BLaER1 (cell line): Measurements from ENCODE around the gene HOGA1.
A peak's percentile ranks its signal among the peaks of the same experiment; 100 is the strongest.
"Not testable (repeated sequence)": the region's sequence is repeated elsewhere in the genome, so short reads cannot be mapped to it uniquely, and the experiment has no call there.

Experiments
- H3K27ac ChIP-seq: shearing (Covaris generic); formaldehyde crosslinking; 2 replicates; pipeline ENCODE4 v1.8.1; 2022
- H3K27me3 ChIP-seq: shearing (Covaris generic); formaldehyde crosslinking; 2 replicates; pipeline ENCODE4 v1.8.1; 2022
- H3K36me3 ChIP-seq: shearing (Covaris generic); formaldehyde crosslinking; 2 replicates; pipeline ENCODE4 v1.8.1; 2022
- H3K4me1 ChIP-seq: shearing (Covaris generic); formaldehyde crosslinking; 2 replicates; pipeline ENCODE4 v1.8.1; 2022
- H3K4me2 ChIP-seq: shearing (Covaris generic); formaldehyde crosslinking; 2 replicates; pipeline ENCODE4 v1.8.1; 2022
- H3K4me3 ChIP-seq: shearing (Covaris generic); formaldehyde crosslinking; 2 replicates; pipeline ENCODE4 v1.8.1; 2022
- H3K9ac ChIP-seq: shearing (Covaris generic); formaldehyde crosslinking; 2 replicates; pipeline ENCODE4 v1.8.1; 2022
- H3K9me3 ChIP-seq: shearing (Covaris generic); formaldehyde crosslinking; 2 replicates; pipeline ENCODE4 v1.8.1; 2022
- H4K20me1 ChIP-seq: shearing (Covaris generic); formaldehyde crosslinking; 2 replicates; pipeline ENCODE4 v1.8.1; 2022
- Cebpa-rat ChIP-seq: shearing (Covaris generic); IDR thresholded peaks from 2 replicates; pipeline ENCODE4 v1.8.1; 2022

The HOGA1 gene

GRCh38 chr10:97572214-97572989, 11.8 kb upstream of the HOGA1 start, which contains the start of gene ANKRD2:
Gene ANKRD2 (plus strand): TSS chr10:97572779. CDS start chr10:97572789, 10 bp downstream.
- Histone ChIP-seq H3K27me3 (no peaks in the 10 kb centered on the region), H3K4me3 (no peak within 1 kb of the TSS), H3K36me3 (no peaks in the 10 kb centered on the region), H3K9ac (no peak within 1 kb of the TSS; the same call in 1 of the 2 replicates), H3K4me2 (peak within 1 kb of the TSS; percentile 13; the same call in 1 of the 2 replicates), H3K27ac (0 out of 2 replicates have a peak within 1 kb of the TSS, but pooled peaks have one; percentile 2), H3K4me1 (peaks cover 25% of the 10 kb centered on the region), H4K20me1 (no peaks in the 10 kb centered on the region), H3K9me3 (no peaks in the 10 kb centered on the region)
- no peak for TF ChIP-seq Cebpa-rat

GRCh38 chr10:97573021-97573420, 11.2 kb upstream of the HOGA1 start:
- no peak overlapping the region for H3K27ac ChIP-seq
- H3K4me2 ChIP-seq: peak overlapping the region; percentile 13; the same call in 1 of the 2 replicates
- H3K9ac ChIP-seq: no peak overlapping the region
- H4K20me1 ChIP-seq: no peaks in the 10 kb centered on the region
- H3K4me3 ChIP-seq: no peak overlapping the region
- peaks cover 25% of the 10 kb centered on the region for H3K4me1 ChIP-seq
- no peaks in the 10 kb centered on the region for H3K27me3 ChIP-seq
- H3K9me3 ChIP-seq: no peaks in the 10 kb centered on the region
- no peaks in the 10 kb centered on the region for H3K36me3 ChIP-seq
- no peak for TF ChIP-seq Cebpa-rat

GRCh38 chr10:97573672-97574071, 10.5 kb upstream of the HOGA1 start:
- TF ChIP-seq Cebpa-rat: no peak
- Histone ChIP-seq H3K36me3 (no peaks in the 10 kb centered on the region), H3K4me1 (peaks cover 25% of the 10 kb centered on the region), H3K27me3 (no peaks in the 10 kb centered on the region), H3K4me2 (no peak overlapping the region), H3K9me3 (no peaks in the 10 kb centered on the region), H4K20me1 (no peaks in the 10 kb centered on the region), H3K9ac (no peak overlapping the region), H3K4me3 (no peak overlapping the region), H3K27ac (no peak overlapping the region)

GRCh38 chr10:97574374-97575126, 9.6 kb upstream of the HOGA1 start:
- no peak overlapping the region for H3K9ac ChIP-seq
- no peaks in the 10 kb centered on the region for H4K20me1 ChIP-seq
- TF ChIP-seq Cebpa-rat: no peak
- peaks cover 25% of the 10 kb centered on the region for H3K4me1 ChIP-seq
- H3K4me3 ChIP-seq: no peak overlapping the region
- no peaks in the 10 kb centered on the region for H3K9me3 ChIP-seq
- no peak overlapping the region for H3K4me2 ChIP-seq
- H3K27ac ChIP-seq: no peak overlapping the region
- no peaks in the 10 kb centered on the region for H3K27me3 ChIP-seq
- no peaks in the 10 kb centered on the region for H3K36me3 ChIP-seq

GRCh38 chr10:97575127-97575668, 9.0 kb upstream of the HOGA1 start:
- no peaks in the 10 kb centered on the region for H3K27me3 ChIP-seq
- H3K4me1 ChIP-seq: peaks cover 25% of the 10 kb centered on the region
- no peak for TF ChIP-seq Cebpa-rat
- no peak overlapping the region for H3K4me2 ChIP-seq
- H3K9me3 ChIP-seq: no peaks in the 10 kb centered on the region
- H3K4me3 ChIP-seq: no peak overlapping the region
- H3K9ac ChIP-seq: no peak overlapping the region
- no peaks in the 10 kb centered on the region for H4K20me1 ChIP-seq
- no peak overlapping the region for H3K27ac ChIP-seq
- H3K36me3 ChIP-seq: no peaks in the 10 kb centered on the region

GRCh38 chr10:97576487-97576886, 7.7 kb upstream of the HOGA1 start:
- H3K4me1 ChIP-seq: peaks cover 15% of the 10 kb centered on the region
- H3K4me2 ChIP-seq, H3K27me3 ChIP-seq, H3K9me3 ChIP-seq, H3K27ac ChIP-seq, H3K36me3 ChIP-seq, H3K4me3 ChIP-seq, H3K9ac ChIP-seq, H4K20me1 ChIP-seq: not testable (repeated sequence)

DNA sequence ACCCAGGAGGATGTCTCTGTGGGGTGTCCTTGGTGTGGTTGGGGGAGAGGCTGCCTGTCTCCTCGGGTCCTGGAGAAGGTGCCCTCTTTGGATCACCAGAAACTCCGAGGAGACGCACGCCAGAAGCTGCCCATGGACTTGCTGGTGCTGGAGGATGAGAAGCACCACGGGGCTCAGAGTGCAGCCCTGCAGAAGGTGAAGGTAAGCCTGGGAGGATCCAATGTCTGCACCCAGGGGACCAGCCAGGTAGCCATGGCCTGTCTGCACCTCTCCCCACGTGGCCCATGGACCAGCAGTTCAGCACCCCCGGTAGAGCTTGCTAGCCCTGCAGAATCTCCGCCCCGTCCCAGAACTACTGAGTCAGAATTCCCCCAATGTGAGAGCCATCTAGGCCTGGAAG, 6.5 kb upstream of the HOGA1 start:
- TF ChIP-seq Cebpa-rat: no peak
- Histone ChIP-seq H3K9me3 (no peaks in the 10 kb centered on the region), H3K4me1 (peaks cover 6% of the 10 kb centered on the region), H3K4me2 (no peak overlapping the region), H3K4me3 (no peak overlapping the region), H4K20me1 (no peaks in the 10 kb centered on the region), H3K27ac (no peak overlapping the region), H3K36me3 (no peaks in the 10 kb centered on the region), H3K27me3 (no peaks in the 10 kb centered on the region), H3K9ac (no peak overlapping the region)

- Histone ChIP-seq H3K9me3 (no peaks in the 10 kb centered on the region), H3K27me3 (no peaks in the 10 kb centered on the region), H3K36me3 (no peaks in the 10 kb centered on the region), H4K20me1 (no peaks in the 10 kb centered on the region), H3K27ac (no peak overlapping the region), H3K4me2 (no peak overlapping the region), H3K4me1 (no peaks in the 10 kb centered on the region), H3K4me3 (no peak overlapping the region), H3K9ac (no peak overlapping the region)
- no peak for TF ChIP-seq Cebpa-rat
These were observed 5.9 kb upstream of the HOGA1 start for GRCh38 chr10:97578171-97578844.

DNA sequence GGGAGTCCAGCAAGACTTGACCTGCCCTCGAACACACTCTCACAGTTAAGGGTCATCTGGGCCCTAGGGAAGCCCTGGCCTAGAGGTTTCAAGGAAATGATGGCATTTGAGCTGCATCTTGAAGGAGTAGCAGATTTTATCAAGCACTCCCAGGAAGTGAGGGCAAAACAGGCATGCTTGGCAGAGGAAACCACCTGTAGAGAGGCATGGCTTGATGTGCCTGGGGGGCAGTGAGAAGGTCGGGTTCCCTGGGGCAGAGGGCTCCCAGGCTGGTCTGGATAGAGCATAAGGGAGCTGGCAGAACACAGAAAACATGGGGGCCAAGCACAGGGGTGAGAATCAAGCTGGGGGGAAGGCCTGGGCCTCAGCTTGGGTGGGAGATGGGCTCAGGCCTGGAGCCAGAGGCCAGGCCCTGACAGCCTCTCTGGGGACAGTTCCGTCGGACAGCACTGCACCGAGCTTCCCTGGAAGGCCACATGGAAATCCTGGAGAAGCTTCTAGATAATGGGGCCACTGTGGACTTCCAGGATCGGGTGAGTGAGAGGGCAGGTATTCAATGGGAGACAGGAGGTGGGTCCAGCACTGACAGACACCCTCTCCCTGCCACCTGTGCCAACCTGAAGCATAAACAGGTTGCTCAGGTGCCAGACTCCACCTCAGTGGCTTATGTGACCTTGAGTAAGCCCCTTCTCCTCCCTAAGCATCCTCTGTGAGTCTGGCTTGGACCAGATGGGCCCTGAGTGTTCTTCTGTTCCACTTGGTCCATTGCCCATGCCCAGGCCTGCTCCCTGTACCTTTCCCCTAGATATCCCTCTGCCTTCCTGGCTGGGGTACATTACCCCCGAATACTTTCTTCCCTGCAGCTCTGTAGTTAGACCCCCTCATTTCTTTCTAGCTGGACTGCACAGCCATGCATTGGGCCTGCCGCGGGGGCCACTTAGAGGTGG, 3.5 kb upstream of the HOGA1 start:
- no peak for TF ChIP-seq Cebpa-rat
- no peaks in the 10 kb centered on the region for H3K9me3 ChIP-seq
- no peaks in the 10 kb centered on the region for H3K27me3 ChIP-seq
- H3K4me2 ChIP-seq: no peak overlapping the region
- H3K4me3 ChIP-seq: no peak overlapping the region
- no peaks in the 10 kb centered on the region for H3K4me1 ChIP-seq
- no peak overlapping the region for H3K27ac ChIP-seq
- no peaks in the 10 kb centered on the region for H3K36me3 ChIP-seq
- H4K20me1 ChIP-seq: no peaks in the 10 kb centered on the region
- H3K9ac ChIP-seq: no peak overlapping the region
